ENCODE results near the gene ITPRID1.

DNA sequence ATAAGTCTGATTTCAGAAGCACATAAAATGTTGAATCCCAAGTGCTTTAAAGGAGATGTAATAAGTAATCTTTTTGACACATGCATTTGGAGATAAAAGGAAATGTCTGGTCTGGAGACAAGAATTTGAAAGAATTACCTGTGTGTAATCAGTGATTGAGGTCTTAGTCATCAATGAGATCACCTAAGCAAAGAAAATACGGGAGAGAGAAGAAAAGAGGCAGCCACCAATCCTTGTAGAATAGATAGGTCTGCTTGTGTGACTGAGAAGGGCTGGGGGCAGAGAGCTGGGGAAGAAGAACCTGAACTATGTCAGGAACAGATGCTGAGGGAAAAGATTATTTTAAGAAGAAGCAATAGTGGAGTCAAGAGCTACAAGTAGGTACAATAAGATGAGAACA is 49.3 kb upstream of the ITPRID1 start:
- TF ChIP-seq, protein P1, sequence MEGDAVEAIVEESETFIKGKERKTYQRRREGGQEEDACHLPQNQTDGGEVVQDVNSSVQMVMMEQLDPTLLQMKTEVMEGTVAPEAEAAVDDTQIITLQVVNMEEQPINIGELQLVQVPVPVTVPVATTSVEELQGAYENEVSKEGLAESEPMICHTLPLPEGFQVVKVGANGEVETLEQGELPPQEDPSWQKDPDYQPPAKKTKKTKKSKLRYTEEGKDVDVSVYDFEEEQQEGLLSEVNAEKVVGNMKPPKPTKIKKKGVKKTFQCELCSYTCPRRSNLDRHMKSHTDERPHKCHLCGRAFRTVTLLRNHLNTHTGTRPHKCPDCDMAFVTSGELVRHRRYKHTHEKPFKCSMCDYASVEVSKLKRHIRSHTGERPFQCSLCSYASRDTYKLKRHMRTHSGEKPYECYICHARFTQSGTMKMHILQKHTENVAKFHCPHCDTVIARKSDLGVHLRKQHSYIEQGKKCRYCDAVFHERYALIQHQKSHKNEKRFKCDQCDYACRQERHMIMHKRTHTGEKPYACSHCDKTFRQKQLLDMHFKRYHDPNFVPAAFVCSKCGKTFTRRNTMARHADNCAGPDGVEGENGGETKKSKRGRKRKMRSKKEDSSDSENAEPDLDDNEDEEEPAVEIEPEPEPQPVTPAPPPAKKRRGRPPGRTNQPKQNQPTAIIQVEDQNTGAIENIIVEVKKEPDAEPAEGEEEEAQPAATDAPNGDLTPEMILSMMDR (IDR thresholded peaks at IDR 0.05; ENCODE audit: insufficient read depth, low read length, poor library complexity, severe bottlenecking): no peak
- no peak for TF ChIP-seq EZH2phosphoT487 (conservative IDR thresholded peaks at IDR 0.05; ENCODE audit: low read length)
